HK-2 (cell line): Measurements from ENCODE around the gene HERPUD2.
"Not testable (repeated sequence)": the region's sequence is repeated elsewhere in the genome, so short reads cannot be mapped to it uniquely, and the experiment has no call there.

ENCODE experiments used
- DNase-seq: peaks from one replicate; pipeline ENCODE4 v3.0.0-alpha.2; 2018; ENCODE audit not compliant: unreplicated experiment

The HERPUD2 gene

DNA sequence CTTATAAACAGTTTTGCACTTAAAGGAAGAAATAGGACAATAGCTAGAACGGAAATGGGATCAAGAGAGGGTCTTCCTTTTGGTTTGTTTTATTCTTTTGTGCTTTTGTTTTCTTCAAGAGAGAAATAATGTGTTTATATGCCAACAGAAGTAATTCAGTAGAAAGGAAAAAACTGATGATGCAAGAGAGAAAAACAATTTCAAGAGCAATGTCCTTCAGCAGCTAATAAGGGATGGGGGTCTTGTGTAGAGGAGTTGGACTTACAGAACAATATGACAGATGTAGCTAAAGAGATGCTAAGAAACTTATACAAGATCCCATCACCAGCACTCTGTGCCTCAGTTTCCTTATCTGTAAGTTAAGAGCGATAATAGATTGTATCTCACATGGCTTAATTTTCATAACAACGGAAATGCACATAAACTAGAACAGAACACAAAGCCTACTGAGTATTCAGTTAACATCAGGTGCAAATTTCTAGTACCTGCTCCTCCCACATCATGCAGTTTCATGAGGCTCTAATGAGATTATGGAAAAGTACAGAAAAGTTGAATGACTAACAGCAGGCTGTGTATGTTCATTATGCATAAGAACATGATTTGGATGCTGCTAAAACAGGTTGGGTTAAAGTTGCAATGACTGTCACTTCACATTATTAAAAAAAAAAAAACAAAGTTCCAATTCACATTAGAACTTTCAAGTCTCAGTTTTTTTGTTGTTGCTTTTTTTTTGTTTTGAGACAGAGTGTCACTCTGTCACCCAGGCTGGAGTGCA, 17.2 kb downstream of the HERPUD2 start:
- no peak for DNase-seq

DNA sequence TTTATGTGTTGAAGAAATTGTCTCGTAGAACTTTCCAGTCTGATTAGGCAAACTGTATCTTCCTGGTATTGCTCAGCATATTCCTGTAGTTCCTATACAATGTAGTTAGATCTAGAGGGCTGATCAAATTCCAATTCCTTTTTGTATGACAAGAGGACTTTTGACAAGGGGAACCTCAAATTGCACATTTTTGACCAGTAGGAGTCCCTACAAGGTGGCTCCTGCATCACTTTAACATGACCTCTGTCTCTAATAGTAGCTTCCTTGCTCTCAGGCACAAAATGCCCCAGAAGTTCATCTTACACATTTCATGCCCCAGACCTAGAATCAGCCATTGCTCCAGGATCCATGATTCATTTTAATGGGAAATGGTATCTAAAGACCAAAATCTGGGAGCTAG, 18.7 kb downstream of the HERPUD2 start:
- DNase-seq: no peak

- DNase-seq: no peak
Observed at GRCh38 chr7:35670856-35671569, 23.9 kb downstream of the HERPUD2 start.

DNA sequence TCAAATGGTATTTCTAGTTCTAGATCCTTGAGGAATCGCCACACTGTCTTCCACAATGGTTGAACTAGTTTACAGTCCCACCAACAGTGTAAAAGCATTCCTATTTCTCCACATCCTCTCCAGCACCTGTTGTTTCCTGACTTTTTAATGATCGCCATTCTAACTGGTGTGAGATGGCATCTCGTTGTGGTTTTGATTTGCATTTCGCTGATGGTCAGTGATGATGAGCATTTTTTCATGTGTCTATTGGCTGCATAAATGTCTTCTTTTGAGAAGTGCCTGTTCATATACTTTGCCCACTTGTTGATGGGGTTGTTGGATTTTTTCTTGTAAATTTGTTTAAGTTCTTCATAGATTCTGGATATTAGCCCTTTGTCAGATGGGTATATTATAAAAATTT, 34.5 kb downstream of the HERPUD2 start:
- DNase-seq: not testable (repeated sequence)

GRCh38 chr7:35658606-35659201, 36.2 kb downstream of the HERPUD2 start:
- DNase-seq: no peak

DNA sequence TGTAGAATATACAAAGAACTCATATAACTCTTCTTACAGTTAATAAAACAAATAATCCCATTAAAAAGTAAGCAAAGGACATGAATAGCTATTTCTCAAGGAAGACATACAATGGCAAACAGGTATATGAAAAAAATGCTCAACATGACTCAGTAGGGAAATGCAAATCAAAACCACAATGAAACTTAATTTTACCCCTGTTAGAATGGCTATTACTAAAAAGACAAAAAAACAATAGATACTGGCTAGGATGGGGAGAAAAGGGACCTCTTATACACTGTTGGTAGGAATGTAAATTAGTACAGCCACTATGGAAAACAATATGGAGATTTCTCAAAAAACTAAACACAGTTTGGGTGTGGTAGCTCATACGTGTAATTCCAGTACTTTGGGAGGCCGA, 37.8 kb downstream of the HERPUD2 start:
- no peak for DNase-seq

- DNase-seq: not testable (repeated sequence)
Observed at GRCh38 chr7:35654558-35654957, 40.4 kb downstream of the HERPUD2 start.

DNA sequence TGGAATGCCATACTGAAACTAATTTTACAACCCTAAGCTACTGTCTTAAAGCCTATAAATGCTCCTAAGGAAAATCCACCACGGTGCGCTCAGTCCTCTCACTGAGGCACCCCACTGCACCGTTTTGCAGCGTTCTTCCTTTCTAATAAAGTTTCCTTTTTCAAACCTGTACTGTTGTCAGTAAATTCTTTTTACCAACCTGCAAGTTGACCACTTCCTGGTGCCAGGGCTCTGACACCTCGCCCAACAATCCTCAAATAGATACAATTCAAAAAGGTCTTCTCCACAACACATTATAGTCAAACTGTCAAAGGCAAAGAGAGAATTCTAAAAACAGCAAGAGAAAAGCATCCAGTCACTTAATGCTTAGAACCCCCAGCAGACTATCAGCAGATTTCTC, 42.8 kb downstream of the HERPUD2 start:
- no peak for DNase-seq

- DNase-seq: no peak
Observed at GRCh38 chr7:35650751-35651150, 44.2 kb downstream of the HERPUD2 start.

DNA sequence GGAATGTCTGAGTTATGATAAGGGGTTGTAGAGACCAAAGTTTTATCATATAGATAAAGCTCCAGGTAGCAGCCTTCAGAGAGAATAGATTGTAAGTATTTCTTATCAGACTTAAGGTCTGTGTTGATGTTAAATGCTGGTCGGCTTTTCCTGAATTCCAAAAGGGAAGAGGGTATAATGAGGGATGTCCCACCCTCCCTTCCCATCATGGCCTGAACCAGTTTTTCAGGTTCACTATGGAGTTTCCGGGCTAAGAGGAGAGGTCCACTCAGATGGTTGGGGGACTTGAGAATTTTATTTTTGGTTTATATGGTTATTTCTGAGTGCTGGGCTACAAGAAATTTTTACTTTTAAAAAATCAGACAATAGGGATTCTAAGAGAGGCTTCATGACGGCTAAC, 45.2 kb downstream of the HERPUD2 start:
- DNase-seq: no peak

- DNase-seq: no peak
Observed at GRCh38 chr7:35648367-35648766, 46.6 kb downstream of the HERPUD2 start.

- no peak for DNase-seq
Observed at GRCh38 chr7:35647171-35647574, 47.8 kb downstream of the HERPUD2 start.

GRCh38 chr7:35646289-35647023, 48.5 kb downstream of the HERPUD2 start:
- no peak for DNase-seq

DNA sequence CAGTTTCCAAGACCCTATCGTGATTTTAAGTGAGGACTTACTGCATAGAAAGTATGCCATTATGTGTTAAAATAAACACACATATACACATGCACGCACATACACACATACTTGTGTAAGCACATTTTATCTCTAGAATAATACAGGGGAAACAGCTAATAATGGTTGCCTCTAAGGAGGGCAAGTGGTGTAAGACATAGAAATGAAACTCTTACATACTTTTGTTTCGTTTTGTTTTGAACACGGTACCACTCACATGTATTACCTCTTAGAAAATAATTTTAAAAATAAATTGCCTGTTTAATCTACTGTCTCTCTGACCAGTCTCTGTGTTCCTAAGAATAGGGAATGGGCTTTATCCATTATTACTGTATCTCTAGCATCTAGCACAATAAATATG, 49.2 kb downstream of the HERPUD2 start:
- no peak for DNase-seq

DNA sequence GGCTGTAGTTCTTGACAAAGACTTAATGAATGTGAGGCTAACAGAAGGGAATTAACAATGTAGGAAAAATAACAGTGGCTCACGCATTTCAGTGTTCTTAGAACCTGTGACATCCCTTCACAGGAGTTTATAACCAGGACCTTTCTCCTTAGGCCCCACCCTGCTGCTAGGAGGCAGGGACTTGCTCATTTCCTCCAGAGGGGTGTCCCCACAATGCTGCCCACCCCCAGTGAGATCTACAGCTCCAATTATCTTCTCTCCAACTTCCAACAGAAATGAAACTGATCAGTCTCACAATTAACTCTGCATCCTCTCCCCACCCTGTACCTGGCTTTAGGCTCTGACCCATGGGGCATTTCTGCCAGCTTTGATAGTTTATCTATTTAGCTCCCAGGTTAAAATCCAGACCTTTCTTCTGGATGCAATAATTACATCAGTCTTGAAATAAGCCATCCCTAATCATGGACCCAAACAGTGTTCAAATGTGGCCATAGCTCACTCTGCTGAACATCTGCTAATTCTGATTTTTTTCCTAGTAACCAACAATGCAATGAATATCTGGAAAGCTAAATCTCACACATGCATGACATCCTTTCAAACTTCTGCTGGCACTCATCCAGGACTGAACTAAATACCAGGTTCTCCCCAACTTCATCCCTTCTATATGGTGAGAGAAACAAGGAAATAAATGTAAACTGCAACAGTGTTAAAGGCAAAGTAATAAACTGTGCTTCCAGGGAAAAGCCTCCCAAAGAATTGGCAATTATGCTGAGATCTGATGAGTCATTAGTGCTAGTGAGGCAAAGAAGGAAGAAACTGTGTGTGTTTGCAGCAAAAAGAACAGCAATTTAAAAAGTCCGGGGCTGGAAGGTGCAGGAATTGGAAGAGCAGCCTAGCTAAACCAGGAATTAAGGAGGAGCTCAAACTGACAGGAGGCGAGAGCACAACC, 64.6 kb downstream of the HERPUD2 start:
- DNase-seq: no peak

DNA sequence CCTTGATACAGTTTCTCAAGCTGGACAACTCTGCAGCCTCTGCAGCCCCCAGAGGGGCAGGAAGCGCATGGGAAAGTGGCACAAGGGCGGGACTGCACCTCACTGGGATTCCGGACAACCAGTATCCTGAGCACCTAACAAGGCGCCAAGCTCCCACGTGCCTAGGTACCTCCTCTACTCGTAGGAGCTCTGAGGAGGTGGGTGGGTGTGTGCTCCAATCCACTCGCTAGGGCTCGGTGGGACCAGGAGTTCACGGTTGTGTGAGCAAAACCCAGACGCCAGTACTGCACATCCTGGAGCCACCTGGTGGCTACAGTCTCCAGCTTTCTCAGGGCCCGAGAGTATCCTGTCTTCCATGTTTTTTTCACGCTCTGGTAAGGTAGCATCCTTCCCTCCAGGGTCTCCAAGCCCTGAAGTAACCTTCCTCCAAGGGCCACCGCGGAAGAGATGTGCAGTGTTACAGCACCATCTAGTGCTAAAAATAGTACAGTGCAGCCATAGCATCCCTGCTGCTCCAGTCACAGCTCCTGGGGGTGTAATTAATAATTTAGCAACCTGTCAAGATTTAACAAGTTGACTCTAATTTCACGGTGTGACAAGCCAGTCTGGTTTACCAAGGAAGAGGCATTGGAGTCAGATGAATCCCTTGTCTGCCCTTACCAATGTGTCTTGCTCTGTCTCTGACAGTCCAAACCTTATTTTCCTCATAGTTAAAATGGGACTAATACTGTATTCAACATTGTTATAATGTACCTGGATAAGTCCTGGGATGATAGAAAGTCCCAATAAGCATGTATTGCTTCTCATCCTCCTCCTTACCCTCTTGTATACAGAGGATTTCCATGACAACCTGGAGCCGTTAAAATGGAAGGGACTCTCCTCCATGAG, 70.4 kb downstream of the HERPUD2 start:
- DNase-seq: peak; percentile 32

GRCh38 chr7:35623381-35623780, 71.6 kb downstream of the HERPUD2 start:
- DNase-seq: no peak

DNA sequence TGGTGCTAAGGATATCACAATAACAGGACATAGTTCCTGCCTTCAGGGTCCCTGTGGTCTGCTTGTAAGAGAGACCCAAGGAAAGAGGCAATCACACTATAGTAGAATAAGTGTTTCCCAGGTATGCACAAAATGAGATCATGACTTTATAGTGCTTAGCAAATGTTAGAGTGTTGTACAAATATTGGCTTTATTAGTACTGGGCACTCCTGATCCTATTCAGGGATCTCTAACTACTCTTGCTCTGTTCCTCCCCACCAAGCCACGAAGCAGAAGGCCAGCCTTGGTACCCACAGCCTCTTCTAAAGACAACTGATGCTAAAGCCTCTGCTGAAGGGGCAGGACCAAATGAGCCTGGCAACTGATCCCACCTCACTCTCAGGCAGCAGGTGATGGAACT, 75.1 kb downstream of the HERPUD2 start:
- DNase-seq: no peak

- no peak for DNase-seq
Observed at GRCh38 chr7:35617041-35617440, 77.9 kb downstream of the HERPUD2 start.

DNA sequence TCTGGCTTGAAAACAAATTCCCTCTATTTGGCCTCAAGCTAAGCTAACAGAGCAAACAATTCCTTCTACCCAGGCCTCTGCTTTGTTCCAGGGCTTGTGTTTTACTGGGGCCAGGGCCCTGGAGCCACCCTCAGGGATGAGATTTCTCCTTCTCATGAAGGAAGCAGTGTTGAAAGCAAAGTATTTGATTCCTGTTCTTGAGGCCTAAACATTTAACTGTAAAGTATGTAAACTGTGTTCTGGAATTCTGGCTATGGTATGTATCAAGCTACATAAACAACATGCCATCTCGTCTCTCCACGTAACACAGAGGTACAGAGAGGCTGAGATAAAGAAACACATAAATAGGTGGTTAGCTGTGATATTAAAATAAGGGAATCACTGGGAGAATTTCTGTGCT, 81.8 kb downstream of the HERPUD2 start:
- no peak for DNase-seq
